GOT3 (cell line): ENCODE measurements around the gene LHPP.
"Not testable (repeated sequence)": the region's sequence is repeated elsewhere in the genome, so short reads cannot be mapped to it uniquely, and the experiment has no call there.

Experiments
- DNase-seq: peaks from one replicate; lab custom pipeline; 2025; ENCODE audit warnings: mixed read lengths; lab: John Stamatoyannopoulos, UW

The LHPP gene

DNA sequence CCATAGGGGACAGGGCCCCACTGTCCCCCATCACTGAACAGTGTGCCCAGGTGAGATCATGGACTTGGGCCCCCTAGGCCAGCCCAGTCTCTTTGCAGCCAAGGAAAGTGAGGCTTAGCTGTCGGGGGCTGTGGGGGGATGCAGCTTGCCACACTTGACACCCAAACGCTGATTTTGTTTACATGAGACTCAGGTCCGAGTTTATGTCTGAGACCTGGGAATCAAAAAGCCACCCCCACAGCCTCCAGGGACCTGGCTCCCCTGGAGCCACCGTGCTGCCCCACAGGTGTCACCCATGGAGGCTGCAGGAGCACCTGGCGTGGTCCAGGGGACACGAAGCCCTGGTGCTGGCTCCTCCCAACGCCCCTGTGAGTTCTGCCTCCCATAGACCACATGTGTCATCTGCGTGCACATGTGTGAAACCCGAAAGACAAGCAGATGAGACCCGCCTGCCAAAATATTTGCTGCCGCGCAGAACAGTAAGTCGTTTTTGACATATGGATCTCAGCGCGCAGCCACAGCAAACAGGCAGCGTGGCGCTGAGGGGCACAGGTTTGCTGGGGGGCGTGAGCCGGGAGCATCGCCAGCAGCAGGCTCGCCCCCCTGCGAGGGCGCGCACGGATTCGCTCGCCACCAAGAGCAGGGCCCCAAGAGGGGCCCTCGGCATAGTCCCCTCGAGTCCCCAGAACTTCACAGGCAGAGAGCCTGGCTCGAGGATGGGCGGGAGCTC is 112.3 kb downstream of the LHPP start:
- no peak for DNase-seq

DNA sequence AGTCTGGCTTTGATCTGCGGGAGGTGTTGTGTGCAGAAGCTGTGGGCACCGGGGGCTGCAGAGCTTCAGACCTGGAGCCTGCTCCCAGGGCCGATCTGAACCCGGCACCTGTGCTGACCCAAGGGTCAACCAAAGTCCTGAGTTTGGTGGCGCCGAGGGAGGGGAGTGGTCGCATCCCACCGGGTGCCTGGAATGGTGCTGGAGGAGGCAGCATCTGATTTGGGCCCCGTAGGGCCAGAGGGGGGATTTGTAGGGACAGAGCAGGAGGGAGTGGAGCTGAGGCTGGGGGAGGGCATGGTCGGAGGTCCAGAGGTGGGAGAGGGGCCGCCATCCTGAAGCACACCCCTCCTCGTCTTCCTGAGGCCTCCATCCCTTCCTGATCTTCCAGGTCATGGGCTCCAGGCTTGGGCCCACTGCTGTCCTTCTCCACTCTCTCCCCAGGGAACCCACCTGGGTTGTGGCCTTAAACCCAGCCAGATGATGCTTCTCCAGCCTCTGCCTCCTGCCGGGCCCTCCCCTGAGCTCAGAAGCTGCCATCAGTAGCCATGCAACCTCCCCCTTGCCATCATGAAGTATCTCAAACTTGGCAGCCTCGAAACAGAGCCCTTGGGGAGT is 112.9 kb downstream of the LHPP start:
- DNase-seq, result no peak

DNA sequence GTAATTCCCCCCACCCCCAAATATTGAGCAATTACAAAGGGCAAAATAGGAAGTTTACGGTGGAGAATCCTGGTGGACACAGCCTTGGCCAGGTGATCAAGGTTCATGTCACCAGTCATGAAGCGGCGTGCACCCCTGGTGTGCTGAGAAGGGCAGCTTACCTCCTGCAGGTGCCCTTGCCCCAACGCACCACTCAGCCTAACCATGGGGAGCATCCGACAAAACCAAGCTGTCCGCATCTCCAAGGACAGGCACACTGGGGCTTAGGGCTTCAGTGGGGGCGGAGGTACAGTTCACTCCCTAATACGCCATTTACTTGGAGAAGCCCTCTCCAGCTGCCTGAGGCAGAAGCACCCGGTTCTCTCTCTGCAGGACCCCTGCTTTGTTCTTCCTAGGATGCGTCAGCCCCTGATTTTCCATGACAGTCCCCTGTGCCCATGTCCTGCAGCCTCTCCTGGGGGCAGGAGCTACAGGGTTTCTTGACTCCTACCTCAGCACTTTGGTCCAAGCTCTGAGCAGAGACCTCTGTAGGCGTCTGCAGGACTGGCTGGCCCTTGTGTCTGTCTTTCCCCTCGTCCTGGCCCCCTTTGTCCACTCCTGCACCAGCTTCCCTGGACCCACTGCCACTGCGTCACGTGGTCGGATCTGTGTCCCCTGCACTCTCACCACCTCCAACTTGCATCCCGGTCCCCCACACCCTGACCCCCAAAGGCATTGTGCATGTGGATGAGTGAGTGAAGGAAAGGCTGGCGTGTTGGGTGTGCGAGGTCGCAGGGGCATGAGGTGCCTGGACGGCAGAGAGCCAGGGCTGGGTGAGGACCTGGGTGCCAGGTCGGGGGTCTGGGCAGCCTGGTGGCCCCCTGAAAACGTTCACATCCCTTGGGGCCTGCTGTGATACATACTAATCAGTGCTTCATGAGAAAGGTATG is 113.7 kb downstream of the LHPP start:
- no peak for DNase-seq

DNA sequence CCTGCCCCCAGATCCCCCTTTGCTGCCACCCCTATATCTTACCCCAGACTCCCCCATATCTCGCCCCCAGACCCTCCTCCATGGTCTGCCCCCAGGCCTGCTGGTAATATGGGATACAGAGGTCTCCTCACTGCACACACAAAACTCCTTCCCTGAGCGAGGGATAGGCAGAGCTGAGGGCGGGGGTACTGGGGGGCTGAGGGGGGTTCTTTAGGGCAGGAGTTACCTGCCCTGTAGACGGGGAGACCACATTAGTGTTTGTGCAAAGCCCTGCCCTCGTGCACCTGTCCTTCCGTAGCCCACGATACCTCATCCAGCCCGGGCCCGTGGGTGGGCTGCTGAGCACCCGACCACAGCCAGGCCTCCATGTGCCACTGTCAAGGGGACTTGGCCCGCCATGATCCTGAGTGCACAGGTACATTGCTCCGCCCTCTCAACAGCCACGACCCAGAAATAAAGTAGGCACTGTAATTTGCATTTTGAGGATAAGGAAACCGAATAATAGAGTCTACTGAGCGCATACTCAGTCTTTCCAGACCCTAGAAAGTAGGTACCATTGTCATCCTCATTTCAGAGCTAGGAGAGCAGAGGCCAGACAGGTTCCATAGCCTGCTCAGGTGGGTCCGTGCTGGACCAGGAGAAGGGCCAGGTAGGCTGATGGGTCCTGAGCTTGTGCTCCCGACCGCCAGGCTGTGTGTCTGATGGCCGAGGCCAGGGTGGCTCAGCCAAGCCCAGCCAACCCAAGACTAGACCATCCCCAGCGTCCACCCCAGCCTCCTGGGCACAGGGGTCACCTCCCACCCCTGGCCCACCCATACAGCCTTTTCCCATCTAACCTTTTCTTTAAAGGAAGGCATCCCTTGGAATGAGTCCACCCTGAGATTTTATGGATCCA is 115.2 kb downstream of the LHPP start:
- DNase-seq, result no peak

DNA sequence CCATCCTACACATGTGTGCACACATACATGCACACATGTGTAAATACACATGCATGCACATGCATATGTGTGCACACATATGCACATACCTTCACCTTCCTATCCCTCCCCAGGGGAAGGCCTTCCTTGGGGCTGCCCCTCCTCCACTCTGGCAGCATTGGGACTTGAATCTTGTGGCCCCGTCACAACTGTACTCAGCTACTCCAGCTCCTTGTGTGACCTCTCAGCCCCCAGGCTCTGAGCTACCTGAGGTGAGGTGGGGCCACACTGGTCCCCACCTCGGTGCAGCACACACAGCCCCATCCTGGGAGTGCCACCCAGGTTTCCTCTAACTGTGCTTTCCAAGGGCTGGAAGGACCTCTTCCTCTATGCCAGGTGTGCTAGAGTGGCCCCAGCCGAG is 116.0 kb downstream of the LHPP start:
- DNase-seq, result no peak

DNA sequence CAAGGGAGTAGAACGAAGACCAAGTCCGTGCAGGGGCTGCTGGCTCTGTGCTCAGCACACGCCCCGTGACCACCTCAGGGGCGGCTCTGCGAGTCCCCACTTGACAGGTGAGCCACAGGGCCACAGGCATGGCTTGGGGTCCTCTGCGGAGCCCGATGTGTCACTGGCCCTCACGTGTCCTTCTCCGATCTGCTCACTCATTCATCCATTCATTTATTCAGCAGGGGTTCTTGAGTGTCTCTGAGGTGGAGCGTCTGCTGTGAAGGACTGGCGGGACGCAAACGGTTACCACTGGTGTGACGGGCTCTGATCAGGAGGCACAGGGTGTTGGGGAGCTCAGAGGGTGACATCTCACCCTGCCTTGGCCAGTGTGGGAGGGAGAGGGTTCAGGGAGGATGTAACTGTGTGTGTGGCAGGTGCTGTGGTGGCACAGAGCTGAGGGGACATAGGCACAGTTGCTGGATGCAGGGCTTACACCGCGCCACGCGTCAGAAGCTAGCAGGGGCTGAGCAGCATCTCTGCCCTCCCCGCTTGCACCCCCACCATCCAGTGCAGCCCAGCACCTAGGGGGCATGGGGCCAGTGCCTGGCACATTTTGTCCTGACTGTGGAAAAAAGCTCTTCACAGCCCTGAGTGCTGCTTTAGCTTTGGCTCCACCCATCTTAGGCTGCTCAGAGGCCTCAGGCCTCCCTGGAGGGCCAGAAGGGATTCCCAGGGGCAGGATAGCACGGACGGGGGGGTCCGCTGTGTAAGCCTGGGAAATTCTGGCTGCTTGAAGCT is 116.8 kb downstream of the LHPP start:
- DNase-seq, result no peak

DNA sequence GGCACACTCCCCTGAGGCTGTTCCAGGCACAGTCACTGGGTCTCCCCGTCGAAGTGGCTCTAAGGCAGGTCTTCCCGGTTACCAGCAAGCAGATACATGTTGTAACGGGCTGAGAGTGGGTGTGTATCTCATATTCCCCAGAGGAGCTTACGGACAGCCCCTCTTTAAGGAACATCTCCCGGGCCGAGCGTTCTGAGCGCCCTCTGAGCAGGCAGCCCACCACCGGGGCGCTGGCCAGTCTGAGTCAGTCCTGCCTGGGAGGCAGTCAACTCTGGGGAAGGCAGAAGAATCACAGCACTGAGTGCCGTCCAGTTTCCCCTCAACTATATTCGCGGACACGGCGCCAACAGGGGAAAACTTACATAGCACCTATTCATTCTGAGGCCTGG is 117.4 kb downstream of the LHPP start:
- DNase-seq, result no peak

DNA sequence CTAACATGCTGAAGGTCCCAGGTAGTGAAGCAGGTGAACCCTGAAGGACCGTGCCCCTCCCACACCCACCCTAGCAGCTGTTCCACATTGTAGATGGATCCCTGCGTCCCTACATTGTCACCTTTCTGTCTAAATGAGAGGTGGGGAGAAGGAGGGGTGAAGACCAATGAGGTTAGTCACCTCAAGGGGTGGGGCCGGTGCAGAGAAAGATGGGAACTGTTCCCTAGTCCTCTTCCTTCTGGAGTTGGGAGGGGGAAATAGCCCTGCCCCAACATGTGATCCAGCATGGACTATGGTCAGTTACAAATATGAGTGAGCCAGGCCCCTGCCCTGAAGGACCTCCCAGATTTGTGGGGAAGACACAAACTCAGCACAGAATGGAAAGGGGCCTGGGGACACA is 124.5 kb downstream of the LHPP start:
- no peak for DNase-seq

DNA sequence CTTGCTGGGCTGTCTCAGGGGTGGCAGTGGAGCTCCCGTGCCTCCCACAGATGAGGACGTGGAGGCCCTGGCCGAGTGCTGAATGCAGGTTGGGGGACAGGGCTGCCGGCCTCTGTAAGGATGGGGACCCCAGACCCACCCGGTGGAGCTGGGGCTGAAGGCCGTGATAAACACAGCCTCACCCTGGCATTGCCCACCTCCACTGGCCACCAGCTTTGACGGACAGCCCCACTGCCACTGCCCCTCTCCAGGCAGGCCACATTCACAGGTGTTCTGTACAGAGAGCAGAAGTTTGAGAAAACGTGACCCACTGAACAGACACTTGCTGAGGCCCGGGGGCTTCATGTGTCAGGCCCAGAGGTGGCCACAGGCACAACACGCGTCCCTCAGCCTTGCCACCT is 126.2 kb downstream of the LHPP start:
- no peak for DNase-seq

DNA sequence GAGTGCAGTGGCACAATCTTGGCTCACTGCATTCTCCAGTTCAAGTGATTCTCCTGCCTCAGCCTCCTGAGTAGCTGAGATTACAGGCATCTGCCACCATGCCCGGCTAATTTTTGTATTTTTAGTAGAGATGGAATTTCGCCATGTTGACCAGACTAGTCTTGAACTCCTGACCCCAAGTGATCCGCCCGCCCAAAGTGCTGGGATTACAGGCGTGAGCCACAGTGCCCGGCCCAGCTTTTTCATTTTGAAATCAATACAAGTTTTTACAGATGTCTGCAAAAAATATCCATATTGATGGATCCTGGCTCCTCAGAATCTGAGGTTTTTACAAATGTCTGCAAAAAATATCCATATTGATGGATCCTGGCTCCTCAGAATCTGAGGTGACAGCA is 126.7 kb downstream of the LHPP start:
- not testable (repeated sequence) for DNase-seq

DNA sequence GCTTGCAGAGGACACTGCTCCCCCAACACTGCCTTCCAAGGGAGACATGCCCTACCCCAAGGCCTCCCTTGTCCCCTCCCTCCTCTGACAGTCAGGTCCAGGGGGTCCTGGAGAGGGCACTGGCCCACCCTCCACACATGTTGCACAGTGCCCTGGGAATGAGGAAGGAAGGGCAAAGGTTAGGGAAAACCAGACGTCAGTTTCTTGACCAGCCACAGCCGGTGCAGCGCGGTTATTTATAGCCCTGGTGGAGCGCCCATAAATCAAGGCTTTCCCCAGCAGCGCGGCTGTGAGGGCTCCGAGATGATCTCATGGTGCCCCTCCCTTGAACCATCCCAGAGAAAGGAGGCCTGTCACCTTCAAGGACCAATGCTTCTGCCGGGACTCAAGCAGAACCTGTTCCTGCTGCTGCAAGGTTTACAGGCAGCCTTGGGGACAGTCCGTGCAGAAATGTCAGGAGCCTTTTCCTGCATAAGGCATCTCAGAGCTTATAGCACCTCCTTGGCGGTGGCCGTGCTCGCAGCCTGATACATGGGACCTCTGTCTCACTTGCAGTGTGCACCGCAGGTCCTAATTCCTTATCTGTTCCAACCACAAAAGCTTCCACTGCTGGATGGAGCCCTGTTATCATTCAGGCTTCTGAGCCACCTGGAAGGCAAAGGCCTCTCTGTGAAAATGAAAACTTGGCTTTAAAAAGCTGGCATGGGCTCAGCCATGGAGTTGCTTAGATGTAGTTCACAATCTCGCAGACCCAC is 127.3 kb downstream of the LHPP start:
- no peak for DNase-seq

DNA sequence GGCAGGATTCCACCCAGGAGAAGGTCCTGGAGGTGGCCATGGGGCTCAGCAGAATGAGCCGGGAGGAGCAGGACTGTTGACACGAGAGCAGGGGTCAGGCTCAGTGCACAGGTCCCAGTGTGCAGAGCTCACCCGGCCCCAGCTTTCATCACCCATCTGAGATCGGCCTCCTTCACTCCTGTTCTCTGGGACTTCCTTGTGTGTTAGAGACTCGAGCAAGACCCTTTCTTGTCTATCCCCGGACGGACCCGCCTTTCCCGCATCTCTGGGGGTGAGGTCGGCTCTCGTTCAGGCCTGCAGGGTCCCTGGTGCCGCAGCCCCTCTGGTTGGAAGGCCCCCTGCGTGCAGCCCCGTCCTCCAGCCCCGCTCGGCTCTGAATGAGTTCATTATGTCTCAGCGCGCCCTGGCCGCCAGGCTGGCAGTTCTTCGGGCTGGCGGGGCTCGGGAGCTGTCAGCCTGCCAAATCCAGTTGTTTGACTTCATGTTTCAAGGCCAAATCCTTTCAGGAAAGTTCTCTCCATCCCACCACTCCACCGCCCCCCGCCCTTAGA is 127.9 kb downstream of the LHPP start:
- no peak for DNase-seq

DNA sequence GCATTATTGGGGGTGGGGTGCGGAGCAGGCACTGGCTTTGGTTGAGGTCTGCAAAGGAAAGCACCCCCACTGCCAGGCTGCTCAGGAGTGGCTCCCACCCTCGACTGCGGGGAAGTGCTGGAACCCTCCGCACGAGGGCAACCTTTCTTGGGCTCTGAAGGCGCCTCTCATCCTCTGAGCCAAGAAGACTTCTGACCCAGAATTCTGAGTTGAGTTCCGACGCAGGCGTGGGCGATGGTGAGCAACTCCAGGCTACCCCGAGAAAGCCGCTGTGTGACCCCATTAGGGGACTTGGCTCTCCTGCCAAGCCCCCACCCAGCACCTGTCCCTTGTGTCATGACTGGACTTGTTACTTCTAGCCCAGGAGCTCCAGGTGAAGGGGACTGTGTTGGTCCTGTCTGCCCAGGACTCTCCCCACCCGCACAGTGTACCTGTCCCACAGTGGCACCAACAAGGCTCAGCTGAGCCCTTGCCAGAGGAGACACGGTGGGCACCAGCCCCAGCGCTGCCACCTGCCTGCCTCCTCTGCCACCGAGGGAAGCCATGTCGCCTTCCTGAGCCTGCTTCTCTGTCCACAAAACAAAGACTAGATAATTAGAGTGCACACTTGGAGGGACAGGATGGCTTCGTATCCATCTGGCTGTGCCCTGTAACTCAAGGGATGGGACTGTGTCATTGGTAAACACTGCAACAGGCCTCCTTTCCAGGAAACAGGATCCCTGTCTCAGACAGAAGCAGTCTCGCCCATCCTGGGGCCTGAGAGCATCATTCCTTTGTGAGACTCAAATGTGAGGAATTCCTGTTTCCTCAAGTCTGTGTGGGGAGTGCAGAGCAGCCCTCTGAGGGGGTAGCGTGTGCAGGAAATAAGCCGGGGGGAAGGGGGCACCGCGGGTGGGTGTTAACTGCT is 128.8 kb downstream of the LHPP start:
- no peak for DNase-seq

DNA sequence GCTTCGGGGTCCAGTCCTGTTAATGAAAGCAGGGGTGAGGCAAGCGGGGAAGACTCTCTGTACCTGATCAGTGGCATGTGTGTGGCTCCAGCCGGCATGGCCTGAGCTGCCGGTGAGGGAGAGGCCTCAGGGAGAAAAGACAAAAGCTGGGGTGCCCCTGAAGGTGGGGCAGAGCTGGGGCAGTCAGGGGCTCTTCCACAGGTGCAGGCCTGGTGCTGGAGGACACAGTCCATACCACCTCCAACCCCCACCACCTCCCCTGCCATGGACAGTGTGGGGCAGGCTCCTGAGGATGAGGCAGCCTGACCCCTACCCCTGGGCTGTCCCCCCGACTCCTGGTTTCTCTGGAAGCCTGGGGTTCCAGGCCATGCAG is 129.5 kb downstream of the LHPP start:
- no peak for DNase-seq

DNA sequence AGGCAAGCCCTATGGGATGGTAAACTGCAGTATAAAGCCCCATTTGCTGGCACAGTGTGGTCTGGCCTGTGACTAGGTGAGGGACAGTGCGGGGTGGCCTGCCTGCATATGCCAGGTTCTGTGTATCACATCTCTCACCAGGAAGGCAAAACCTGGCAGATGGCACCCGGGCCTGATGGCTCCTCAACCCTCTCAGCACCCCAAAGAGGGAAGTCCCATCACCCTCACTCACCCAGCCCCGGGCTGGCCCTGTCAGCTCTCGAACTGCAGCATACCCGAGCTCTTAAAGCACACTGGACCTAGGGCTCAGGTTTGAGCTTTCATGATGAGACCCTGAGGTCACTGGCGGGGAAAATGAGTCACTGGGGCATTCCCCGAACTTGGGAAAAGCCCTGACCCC is 130.5 kb downstream of the LHPP start:
- no peak for DNase-seq

DNA sequence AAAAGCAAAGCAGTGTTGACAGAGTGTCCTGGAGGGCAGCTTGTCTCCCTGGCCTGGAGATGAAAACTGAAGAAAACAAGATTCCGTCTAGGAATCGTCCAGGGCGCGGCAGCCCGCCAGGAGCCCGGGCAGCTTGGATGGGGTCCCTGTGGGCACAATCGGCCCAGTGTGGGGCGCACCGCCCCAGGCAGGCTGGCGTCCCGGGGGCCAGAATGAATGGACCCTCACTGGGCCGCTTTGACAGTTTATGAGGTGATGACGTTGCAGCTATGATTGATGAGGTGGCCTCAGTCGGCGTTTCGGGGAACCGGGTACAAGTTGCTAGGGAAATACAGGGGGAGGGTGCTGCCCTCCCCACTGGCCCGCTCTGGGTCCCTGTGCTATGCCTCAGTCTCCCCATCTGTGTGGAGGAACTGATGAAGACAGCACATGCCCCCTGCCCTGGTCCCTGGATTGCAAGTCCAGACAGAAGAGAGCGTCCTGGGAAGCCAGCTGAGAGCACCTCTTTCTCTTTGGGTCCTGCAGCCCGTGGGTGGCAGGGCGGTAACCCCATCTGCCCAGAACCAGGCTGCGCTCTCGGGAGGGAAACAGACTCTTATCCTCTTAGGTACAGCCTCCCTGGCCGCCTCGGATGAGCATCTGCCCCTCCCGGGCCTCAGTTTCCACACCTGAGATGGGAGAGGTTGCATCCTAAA is 131.3 kb downstream of the LHPP start:
- no peak for DNase-seq

DNA sequence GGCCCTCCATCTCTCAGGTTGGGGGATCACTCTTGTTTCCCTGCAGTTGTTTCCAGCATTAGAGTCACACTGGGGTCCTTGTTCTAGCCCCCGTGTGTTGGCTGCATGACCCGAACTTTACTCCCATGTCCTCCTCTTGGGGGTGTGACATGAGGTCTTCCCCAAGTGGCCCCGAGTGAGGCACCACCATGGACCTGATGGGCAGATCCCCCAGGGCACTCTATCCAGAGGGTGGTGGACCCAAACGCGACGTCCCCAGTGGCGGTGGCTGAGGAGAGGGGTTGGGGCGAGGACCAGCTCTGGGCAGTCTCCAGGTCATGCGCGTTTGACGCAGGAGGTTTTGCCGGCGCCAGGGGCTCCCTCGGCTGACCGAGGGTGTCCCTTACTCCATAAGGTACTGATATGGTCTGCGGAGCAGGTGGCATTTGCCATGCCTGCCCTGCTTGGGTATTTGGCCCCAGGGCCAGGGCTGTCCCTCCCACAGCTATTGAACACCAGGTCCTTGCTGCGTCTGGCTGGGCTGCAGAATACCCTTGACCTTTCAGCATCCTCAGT is 131.9 kb downstream of the LHPP start:
- no peak for DNase-seq

DNA sequence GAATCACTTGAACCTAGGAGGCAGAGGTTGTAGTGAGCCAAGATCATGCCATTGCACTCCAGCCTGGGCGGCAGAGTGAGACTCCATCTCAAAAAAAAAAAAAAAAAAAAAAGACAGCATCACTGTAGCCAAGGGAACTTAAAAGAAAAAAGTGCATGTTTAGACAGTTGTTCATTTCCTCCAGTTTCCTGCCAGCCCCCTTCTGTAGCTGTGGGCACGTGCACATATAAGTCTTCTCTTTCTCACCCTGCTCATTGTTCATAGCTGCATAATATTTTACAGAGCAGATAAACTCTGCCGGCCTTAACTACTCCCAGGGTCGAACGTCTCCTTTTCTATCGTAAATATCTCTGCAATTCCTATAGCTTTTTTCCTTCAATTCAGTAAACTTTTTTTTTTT is 132.6 kb downstream of the LHPP start:
- DNase-seq, result no peak
